ENCODE data around the gene SS18L1. TPM values are rescaled to one million over a fixed set of nuclear protein-coding genes. Genes with fewer than 3 reads are reported as not detected.
A peak's percentile ranks its signal among the peaks of the same experiment; 100 is the strongest.

The SS18L1 gene
- total and polyA plus RNA-seq, 9 donors: 11.2 to 17.3 (median 14.4) TPM

DNA sequence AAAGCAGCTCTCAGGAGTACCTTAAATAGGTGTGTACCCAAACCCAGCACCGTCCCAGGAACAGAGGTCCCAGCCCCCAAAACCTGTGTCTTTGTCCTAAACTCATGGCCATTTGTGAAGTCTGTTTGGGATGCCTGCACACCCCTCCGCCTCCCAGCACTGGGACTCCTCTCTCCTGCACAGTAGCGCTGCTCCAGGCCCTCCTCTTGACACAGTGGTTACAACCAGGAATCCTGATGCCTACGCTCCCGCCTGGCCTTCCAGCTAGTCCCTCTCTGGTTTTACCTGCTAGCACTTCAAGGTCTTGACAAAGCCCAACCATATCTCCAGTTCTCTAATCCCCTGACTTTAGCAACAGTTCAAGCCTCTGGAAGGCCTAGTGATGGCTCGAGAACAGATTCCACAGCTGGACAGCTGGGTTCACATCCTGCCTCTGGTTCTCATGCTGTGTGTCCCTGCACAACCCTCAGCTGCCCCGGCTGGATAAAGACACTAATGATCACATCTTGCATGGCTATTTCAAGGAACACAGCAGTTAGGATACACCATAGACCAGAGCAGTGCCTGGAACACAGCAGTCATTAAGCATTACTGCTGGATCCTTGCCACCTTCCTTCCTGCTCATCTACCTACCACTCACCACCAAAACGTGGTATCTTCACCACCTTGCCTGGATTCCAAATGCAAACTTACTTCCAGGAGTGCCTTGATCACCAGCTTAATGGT is 5.9 kb upstream of the SS18L1 start:
- H3K27ac ChIP-seq (ENCODE audit: low read length): no peak overlapping the region
- H3K4me1 ChIP-seq (ENCODE audit: control insufficient read depth, insufficient read depth, low read length): peaks cover 16% of the 10 kb centered on the region
- peaks cover 74% of the 10 kb centered on the region for H3K36me3 ChIP-seq (ENCODE audit: control insufficient read depth, insufficient read depth, low read length)
- no peaks in the 10 kb centered on the region for H3K27me3 ChIP-seq (ENCODE audit: control insufficient read depth, insufficient read depth, low read length)
- WGBS (ENCODE audit: insufficient coverage): 77% methylated on average over 8 of the region's 8 CpGs
- no peak for DNase-seq
- H3K9me3 ChIP-seq (replicated peaks; ENCODE audit: control insufficient read depth, low read depth, low read length): no peaks in the 10 kb centered on the region
- H3K4me3 ChIP-seq (ENCODE audit: low read length): no peak overlapping the region

DNA sequence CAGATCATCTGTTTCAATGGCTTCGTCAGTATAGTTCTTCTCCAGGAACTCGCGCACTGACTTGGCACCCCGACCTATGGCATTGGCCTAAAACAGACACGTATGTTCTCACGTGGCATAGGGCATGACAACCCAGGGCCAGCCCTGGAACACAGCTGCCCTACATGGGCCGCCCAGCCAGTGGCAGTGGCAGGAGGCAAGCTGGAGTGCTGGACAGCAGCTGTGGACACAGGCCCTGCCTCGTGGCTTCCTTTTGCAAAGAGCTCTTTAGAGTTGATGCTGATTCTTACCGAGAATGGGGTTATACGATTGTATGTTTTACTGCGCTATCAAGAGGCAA is 5.4 kb upstream of the SS18L1 start:
- no peaks in the 10 kb centered on the region for H3K27me3 ChIP-seq (ENCODE audit: control insufficient read depth, insufficient read depth, low read length)
- no peak overlapping the region for H3K4me3 ChIP-seq (ENCODE audit: low read length)
- WGBS (ENCODE audit: insufficient coverage): 77% methylated on average over 7 of the region's 11 CpGs
- peaks cover 69% of the 10 kb centered on the region for H3K36me3 ChIP-seq (ENCODE audit: control insufficient read depth, insufficient read depth, low read length)
- no peaks in the 10 kb centered on the region for H3K9me3 ChIP-seq (replicated peaks; ENCODE audit: control insufficient read depth, low read depth, low read length)
- peaks cover 16% of the 10 kb centered on the region for H3K4me1 ChIP-seq (ENCODE audit: control insufficient read depth, insufficient read depth, low read length)
- H3K27ac ChIP-seq (ENCODE audit: low read length): no peak overlapping the region
- no peak for DNase-seq

DNA sequence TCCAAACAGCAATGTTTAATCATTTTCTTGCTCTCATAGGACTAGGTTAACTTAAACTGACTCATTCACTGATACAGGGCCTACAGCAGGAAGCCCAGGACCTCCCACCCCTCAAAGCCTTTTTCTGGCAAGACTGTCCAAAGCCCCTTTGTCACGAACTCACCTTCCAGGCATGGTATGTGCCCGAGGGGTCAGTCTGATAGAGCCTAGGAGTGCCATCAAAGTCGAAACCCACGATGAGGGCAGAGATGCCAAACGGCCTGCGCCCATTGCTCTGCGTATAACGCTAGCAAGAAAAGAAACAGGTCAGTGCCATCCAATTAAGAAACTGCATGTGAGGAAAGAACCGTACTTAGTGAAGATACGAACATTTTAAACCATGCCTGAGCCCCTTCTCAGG is 4.7 kb upstream of the SS18L1 start:
- 90% methylated on average over 8 of the region's 10 CpGs for WGBS (ENCODE audit: insufficient coverage)
- Histone ChIP-seq H3K4me1 (ENCODE audit: control insufficient read depth, insufficient read depth, low read length) (peaks cover 13% of the 10 kb centered on the region), H3K27ac (ENCODE audit: low read length) (no peak overlapping the region), H3K4me3 (ENCODE audit: low read length) (no peak overlapping the region), H3K36me3 (ENCODE audit: control insufficient read depth, insufficient read depth, low read length) (peaks cover 62% of the 10 kb centered on the region), H3K9me3 (replicated peaks; ENCODE audit: control insufficient read depth, low read depth, low read length) (no peaks in the 10 kb centered on the region), H3K27me3 (ENCODE audit: control insufficient read depth, insufficient read depth, low read length) (no peaks in the 10 kb centered on the region)
- no peak for DNase-seq

DNA sequence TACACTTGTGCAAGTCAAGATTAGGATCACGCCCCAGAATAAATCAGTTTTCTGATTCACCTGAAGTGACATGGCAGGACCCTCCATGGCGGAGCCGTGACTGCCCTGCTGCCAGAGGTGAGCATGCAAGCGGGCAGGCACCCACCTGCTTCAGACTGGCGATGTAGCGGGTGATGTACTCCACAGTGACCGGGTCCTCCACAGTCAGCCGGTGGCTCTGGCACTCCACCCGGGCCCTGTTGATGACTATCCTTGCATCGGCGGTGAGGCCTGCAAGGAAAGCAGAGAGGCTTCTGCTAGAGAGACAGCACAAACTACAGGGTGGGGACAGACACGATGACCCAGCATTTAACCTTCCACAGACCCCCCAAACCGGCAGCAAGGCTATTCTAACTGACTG is 3.9 kb upstream of the SS18L1 start:
- WGBS (ENCODE audit: insufficient coverage): 90% methylated on average over 11 of the region's 13 CpGs
- Histone ChIP-seq H3K27ac (ENCODE audit: low read length) (no peak overlapping the region), H3K27me3 (ENCODE audit: control insufficient read depth, insufficient read depth, low read length) (no peaks in the 10 kb centered on the region), H3K4me3 (ENCODE audit: low read length) (no peak overlapping the region), H3K4me1 (ENCODE audit: control insufficient read depth, insufficient read depth, low read length) (peaks cover 14% of the 10 kb centered on the region), H3K9me3 (replicated peaks; ENCODE audit: control insufficient read depth, low read depth, low read length) (no peaks in the 10 kb centered on the region), H3K36me3 (ENCODE audit: control insufficient read depth, insufficient read depth, low read length) (peaks cover 58% of the 10 kb centered on the region)
- DNase-seq: no peak

DNA sequence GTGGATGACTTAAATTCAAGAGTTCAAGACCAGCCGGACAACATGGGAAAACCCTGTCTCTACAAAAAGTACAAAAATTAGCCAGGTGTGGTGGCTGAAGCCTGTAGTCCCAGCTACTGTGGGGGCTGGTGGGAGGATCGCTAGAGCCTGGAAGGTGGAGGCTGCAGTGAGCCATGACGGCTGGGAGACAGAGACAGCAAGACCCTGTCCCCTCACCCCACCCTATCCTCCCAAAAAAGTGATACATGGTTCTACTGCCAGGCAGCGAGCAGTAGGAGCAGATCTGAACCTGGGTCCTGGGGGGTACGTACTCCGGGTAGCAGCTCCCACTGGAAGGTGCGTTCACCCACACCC is 2.5 kb upstream of the SS18L1 start:
- DNase-seq: no peak
- 87% methylated on average over 4 of the region's 7 CpGs for WGBS (ENCODE audit: insufficient coverage)
- no peaks in the 10 kb centered on the region for H3K27me3 ChIP-seq (ENCODE audit: control insufficient read depth, insufficient read depth, low read length)
- peaks cover 46% of the 10 kb centered on the region for H3K36me3 ChIP-seq (ENCODE audit: control insufficient read depth, insufficient read depth, low read length)
- H3K4me3 ChIP-seq (ENCODE audit: low read length): no peak overlapping the region
- no peaks in the 10 kb centered on the region for H3K9me3 ChIP-seq (replicated peaks; ENCODE audit: control insufficient read depth, low read depth, low read length)
- H3K27ac ChIP-seq (ENCODE audit: low read length): no peak overlapping the region
- H3K4me1 ChIP-seq (ENCODE audit: control insufficient read depth, insufficient read depth, low read length): peaks cover 26% of the 10 kb centered on the region

DNA sequence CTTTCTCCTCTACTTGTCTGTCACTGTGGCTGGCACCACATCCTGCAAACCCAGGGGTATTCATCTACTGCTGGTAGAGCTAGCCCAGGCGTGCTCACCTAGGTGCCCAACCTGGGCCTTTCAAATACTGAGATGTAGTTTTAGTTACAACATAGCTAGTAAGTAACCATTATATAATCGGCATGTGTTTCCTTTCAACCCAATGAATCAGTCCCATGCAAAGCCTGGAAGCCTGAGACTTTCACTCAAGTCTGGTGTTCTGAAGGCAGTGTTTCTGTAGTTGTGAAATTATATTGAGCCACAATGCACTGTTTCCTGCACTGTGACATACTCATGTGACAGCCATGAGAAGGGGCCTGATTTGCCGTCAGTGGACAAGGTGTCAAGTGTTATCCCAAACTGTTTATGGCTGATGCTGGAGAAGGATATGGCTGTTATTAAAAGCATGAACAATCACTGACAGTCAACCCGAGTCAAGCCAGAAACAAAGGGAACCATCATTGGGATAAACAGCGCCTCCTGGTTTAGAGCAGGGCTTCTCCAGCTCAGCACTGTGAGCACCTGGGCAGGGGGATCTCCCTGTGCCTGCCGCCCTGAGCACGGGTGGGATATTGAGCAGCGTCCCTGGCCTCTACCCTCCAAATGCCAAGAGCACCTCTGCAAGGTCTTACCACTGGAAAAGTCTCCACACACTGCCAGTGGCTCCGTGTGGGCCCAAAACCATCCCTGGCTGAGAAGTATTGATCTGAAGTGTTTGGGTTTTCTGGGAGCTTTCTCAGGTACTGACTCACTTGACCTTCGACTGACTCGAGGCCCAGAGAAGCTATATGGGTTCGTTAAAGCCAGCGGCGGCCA is 1.9 kb upstream of the SS18L1 start:
- Histone ChIP-seq H3K4me3 (ENCODE audit: low read length) (peak overlapping the region; percentile 70), H3K27ac (ENCODE audit: low read length) (peak overlapping the region; percentile 35), H3K4me1 (ENCODE audit: control insufficient read depth, insufficient read depth, low read length) (peaks cover 26% of the 10 kb centered on the region), H3K27me3 (ENCODE audit: control insufficient read depth, insufficient read depth, low read length) (no peaks in the 10 kb centered on the region), H3K9me3 (replicated peaks; ENCODE audit: control insufficient read depth, low read depth, low read length) (no peaks in the 10 kb centered on the region), H3K36me3 (ENCODE audit: control insufficient read depth, insufficient read depth, low read length) (peaks cover 44% of the 10 kb centered on the region)
- 12% methylated on average over 5 of the region's 14 CpGs for WGBS (ENCODE audit: insufficient coverage)
- no peak for DNase-seq

DNA sequence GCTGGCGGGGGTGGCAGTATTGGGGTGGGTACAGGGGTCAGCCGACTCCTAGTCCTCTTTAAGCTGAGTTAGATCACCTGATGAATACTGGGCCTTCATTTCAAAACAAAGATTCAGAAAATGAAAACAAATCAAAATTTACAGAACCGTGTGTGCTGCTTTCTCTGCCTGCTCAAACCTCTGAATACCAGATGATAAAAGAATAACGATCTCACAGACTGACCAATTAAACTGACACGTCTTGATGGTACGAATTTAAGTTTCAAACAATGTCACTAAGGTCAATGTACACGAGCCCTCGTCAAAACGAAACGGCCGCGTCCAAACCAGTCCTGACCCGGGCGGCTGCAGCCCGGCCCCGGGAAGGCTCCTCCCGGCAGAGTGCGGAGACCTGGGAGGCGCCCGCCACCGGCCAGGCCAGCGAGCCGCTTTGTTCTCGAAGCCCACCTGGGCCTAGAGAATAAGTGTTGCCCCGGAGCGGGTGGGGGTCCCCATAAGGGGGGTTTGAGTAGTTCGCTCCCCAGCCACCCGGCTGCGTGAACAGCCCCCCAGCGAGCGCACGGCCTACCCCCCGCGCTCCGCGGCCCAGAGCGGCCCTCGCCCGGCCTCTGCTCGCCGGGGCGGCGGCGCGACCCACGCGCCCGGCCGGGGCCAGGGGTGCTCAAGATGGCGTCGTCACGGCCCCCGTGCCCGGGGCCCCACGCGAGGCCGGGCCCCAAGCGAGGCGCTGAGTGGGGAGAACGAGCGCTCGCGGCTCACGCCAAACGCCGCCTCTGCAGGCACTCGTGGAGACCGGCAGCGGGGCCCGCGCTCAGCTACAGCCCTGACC is 1.1 kb upstream of the SS18L1 start:
- under 1% methylated on average over 69 of the region's 71 CpGs for WGBS (ENCODE audit: insufficient coverage)
- Histone ChIP-seq H3K4me3 (ENCODE audit: low read length) (peak overlapping the region; percentile 70), H3K36me3 (ENCODE audit: control insufficient read depth, insufficient read depth, low read length) (peaks cover 37% of the 10 kb centered on the region), H3K4me1 (ENCODE audit: control insufficient read depth, insufficient read depth, low read length) (peaks cover 27% of the 10 kb centered on the region), H3K27ac (ENCODE audit: low read length) (peak overlapping the region; percentile 35), H3K9me3 (replicated peaks; ENCODE audit: control insufficient read depth, low read depth, low read length) (no peaks in the 10 kb centered on the region), H3K27me3 (ENCODE audit: control insufficient read depth, insufficient read depth, low read length) (no peaks in the 10 kb centered on the region)
- no peak for DNase-seq

DNA sequence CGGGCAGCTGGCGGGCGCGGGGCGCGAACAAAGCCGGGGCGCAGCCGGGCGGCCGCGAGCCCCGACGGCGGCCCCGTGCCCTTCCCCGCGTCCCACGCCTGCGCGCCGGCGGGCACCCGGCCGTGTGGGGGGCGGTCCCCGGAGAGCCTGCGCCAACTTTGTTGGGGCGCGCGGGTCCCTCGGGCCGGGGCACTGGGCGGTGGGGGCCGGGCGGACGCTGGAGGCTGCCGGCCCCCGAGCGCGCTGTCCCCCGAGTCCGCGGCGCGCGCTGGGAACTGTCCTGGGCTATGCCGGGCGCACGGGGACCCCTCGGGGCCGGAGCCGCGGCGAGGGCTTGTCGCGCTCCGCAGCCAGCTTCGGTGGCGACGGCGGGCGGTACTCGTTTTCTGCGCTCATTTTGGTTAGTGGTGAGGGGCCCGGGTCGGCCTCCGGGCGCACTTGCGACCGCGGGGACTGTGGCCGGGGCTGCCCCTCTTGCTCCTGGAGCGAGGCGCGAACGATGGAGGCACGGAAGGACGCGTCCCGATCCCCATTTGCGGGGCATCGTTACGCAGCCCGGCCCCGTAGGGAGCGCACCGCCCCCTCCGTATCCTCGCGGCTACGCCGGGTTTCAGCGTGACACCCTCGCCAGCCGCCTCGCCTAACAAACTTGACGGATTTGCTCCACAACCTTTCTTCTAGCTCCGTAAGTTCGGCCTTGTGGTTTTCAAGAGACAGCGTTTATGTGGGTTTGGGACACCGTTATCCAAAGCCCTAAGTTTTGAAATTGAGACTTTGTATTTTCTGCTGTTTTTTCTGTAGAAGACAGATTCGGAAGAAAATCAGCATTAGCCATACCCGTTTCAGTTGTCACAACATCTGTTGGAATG is 622 bp downstream of the SS18L1 start:
- WGBS (ENCODE audit: insufficient coverage): under 1% methylated on average over 90 of the region's 104 CpGs
- H3K4me3 ChIP-seq (ENCODE audit: low read length): peak overlapping the region; percentile 70
- no peaks in the 10 kb centered on the region for H3K9me3 ChIP-seq (replicated peaks; ENCODE audit: control insufficient read depth, low read depth, low read length)
- no peaks in the 10 kb centered on the region for H3K27me3 ChIP-seq (ENCODE audit: control insufficient read depth, insufficient read depth, low read length)
- DNase-seq: peak; percentile 64
- H3K4me1 ChIP-seq (ENCODE audit: control insufficient read depth, insufficient read depth, low read length): peaks cover 29% of the 10 kb centered on the region
- peaks cover 20% of the 10 kb centered on the region for H3K36me3 ChIP-seq (ENCODE audit: control insufficient read depth, insufficient read depth, low read length)
- H3K27ac ChIP-seq (ENCODE audit: low read length): peak overlapping the region; percentile 85

DNA sequence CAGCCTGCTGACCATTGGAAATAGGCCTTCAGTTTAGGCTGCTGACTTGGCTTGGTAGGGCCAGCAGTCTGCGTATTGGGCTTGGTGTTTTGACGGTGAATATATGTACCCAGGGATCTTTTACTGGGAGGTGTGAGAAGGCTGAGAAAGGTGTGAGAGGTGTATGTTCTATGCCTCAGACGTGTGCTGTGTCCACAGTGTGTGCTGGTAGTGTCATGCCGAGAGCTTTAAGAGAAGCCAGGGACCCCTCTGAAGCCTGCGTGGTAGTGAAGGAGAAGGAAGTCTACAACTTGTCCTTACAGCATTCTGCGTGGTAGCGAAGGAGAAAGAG is 2.1 kb downstream of the SS18L1 start:
- peaks cover 39% of the 10 kb centered on the region for H3K4me1 ChIP-seq (ENCODE audit: control insufficient read depth, insufficient read depth, low read length)
- H3K27ac ChIP-seq (ENCODE audit: low read length): no peak overlapping the region
- 91% methylated on average over 7 of the region's 7 CpGs for WGBS (ENCODE audit: insufficient coverage)
- peaks cover 5% of the 10 kb centered on the region for H3K36me3 ChIP-seq (ENCODE audit: control insufficient read depth, insufficient read depth, low read length)
- no peak for DNase-seq
- H3K4me3 ChIP-seq (ENCODE audit: low read length): no peak overlapping the region
- no peaks in the 10 kb centered on the region for H3K27me3 ChIP-seq (ENCODE audit: control insufficient read depth, insufficient read depth, low read length)
- H3K9me3 ChIP-seq (replicated peaks; ENCODE audit: control insufficient read depth, low read depth, low read length): no peaks in the 10 kb centered on the region
